ENCODE measurements around the gene RNF144A.

Gene RNF144A

GRCh38 chr2:7033136-7033960 is 116.1 kb downstream of the RNF144A start:
- Histone ChIP-seq H3K27me3 (ENCODE audit: insufficient read depth, low read length, poor library complexity, severe bottlenecking) (no peaks in the 10 kb centered on the region), H3K9me2 (replicated peaks; ENCODE audit: low read depth, low read length) (no peaks in the 10 kb centered on the region), H3K79me2 (ENCODE audit: insufficient read depth, low read length) (no peaks in the 10 kb centered on the region), H3F3A (ENCODE audit: low read depth) (no peaks in the 10 kb centered on the region), H3K4me2 (ENCODE audit: low read depth, low read length, poor library complexity, severe bottlenecking) (no peak overlapping the region), H2AFZ (ENCODE audit: low read length) (no peak overlapping the region), H3K4me1 (ENCODE audit: insufficient read depth, low read length, poor library complexity, severe bottlenecking) (no peaks in the 10 kb centered on the region), H3K9ac (ENCODE audit: low read depth, low read length, poor library complexity, severe bottlenecking) (no peak overlapping the region), H3K9me3 (ENCODE audit: insufficient read depth, low read depth, low read length) (no peaks in the 10 kb centered on the region), H3K36me3 (ENCODE audit: insufficient read depth, low read length) (no peaks in the 10 kb centered on the region; the same call in 1 of the 2 replicates), H3K4me3 (ENCODE audit: low read length, poor library complexity, severe bottlenecking) (no peak overlapping the region), H4K20me1 (ENCODE audit: insufficient read depth, low read length, poor library complexity, severe bottlenecking) (no peaks in the 10 kb centered on the region)
- no peak for TF ChIP-seq EZH2phosphoT487 (IDR thresholded peaks at IDR 0.05; ENCODE audit: borderline replicate concordance)
- TF ChIP-seq, protein P1, sequence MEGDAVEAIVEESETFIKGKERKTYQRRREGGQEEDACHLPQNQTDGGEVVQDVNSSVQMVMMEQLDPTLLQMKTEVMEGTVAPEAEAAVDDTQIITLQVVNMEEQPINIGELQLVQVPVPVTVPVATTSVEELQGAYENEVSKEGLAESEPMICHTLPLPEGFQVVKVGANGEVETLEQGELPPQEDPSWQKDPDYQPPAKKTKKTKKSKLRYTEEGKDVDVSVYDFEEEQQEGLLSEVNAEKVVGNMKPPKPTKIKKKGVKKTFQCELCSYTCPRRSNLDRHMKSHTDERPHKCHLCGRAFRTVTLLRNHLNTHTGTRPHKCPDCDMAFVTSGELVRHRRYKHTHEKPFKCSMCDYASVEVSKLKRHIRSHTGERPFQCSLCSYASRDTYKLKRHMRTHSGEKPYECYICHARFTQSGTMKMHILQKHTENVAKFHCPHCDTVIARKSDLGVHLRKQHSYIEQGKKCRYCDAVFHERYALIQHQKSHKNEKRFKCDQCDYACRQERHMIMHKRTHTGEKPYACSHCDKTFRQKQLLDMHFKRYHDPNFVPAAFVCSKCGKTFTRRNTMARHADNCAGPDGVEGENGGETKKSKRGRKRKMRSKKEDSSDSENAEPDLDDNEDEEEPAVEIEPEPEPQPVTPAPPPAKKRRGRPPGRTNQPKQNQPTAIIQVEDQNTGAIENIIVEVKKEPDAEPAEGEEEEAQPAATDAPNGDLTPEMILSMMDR (conservative IDR thresholded peaks at IDR 0.05; ENCODE audit: low read length) = no peak

GRCh38 chr2:7034303-7034702 is 117.1 kb downstream of the RNF144A start:
- H3K79me2 ChIP-seq (ENCODE audit: insufficient read depth, low read length) = no peaks in the 10 kb centered on the region
- TF ChIP-seq, protein P1 (conservative IDR thresholded peaks at IDR 0.05; ENCODE audit: low read length) = 0 out of 2 replicates have a peak, but pooled peaks have one; percentile 24
- no peak for TF ChIP-seq EZH2phosphoT487 (IDR thresholded peaks at IDR 0.05; ENCODE audit: borderline replicate concordance)
- H3K4me2 ChIP-seq (ENCODE audit: low read depth, low read length, poor library complexity, severe bottlenecking) = no peak overlapping the region

GRCh38 chr2:7035884-7036283 is 118.7 kb downstream of the RNF144A start:
- H3K9me2 ChIP-seq (replicated peaks; ENCODE audit: low read depth, low read length) = no peaks in the 10 kb centered on the region
- H3K9me3 ChIP-seq (ENCODE audit: insufficient read depth, low read depth, low read length) = no peaks in the 10 kb centered on the region
- no peak overlapping the region for H3K9ac ChIP-seq (ENCODE audit: low read depth, low read length, poor library complexity, severe bottlenecking)
- H3F3A ChIP-seq (ENCODE audit: low read depth) = no peaks in the 10 kb centered on the region
- no peaks in the 10 kb centered on the region for H4K20me1 ChIP-seq (ENCODE audit: insufficient read depth, low read length, poor library complexity, severe bottlenecking)
- H3K27me3 ChIP-seq (ENCODE audit: insufficient read depth, low read length, poor library complexity, severe bottlenecking) = no peaks in the 10 kb centered on the region
- H3K79me2 ChIP-seq (ENCODE audit: insufficient read depth, low read length) = no peaks in the 10 kb centered on the region
- H2AFZ ChIP-seq (ENCODE audit: low read length) = no peak overlapping the region
- H3K36me3 ChIP-seq (ENCODE audit: insufficient read depth, low read length) = peaks cover 10% of the 10 kb centered on the region; the same call in 1 of the 2 replicates
- H3K4me2 ChIP-seq (ENCODE audit: low read depth, low read length, poor library complexity, severe bottlenecking) = no peak overlapping the region
- H3K4me1 ChIP-seq (ENCODE audit: insufficient read depth, low read length, poor library complexity, severe bottlenecking) = no peaks in the 10 kb centered on the region
- no peak overlapping the region for H3K4me3 ChIP-seq (ENCODE audit: low read length, poor library complexity, severe bottlenecking)
- no peak for TF ChIP-seq EZH2phosphoT487 (IDR thresholded peaks at IDR 0.05; ENCODE audit: borderline replicate concordance)

More at GRCh38 chr2:7034303-7034702, 117.1 kb downstream of the RNF144A start:
- H3K4me3 ChIP-seq (ENCODE audit: low read length, poor library complexity, severe bottlenecking) = no peak overlapping the region
- no peak overlapping the region for H2AFZ ChIP-seq (ENCODE audit: low read length)
- no peaks in the 10 kb centered on the region for H3K9me2 ChIP-seq (replicated peaks; ENCODE audit: low read depth, low read length)
- H3F3A ChIP-seq (ENCODE audit: low read depth) = no peaks in the 10 kb centered on the region
- no peaks in the 10 kb centered on the region for H3K9me3 ChIP-seq (ENCODE audit: insufficient read depth, low read depth, low read length)
- no peaks in the 10 kb centered on the region for H3K4me1 ChIP-seq (ENCODE audit: insufficient read depth, low read length, poor library complexity, severe bottlenecking)
- no peaks in the 10 kb centered on the region; the same call in 1 of the 2 replicates for H3K36me3 ChIP-seq (ENCODE audit: insufficient read depth, low read length)
- H3K9ac ChIP-seq (ENCODE audit: low read depth, low read length, poor library complexity, severe bottlenecking) = no peak overlapping the region
- no peaks in the 10 kb centered on the region for H4K20me1 ChIP-seq (ENCODE audit: insufficient read depth, low read length, poor library complexity, severe bottlenecking)
- no peaks in the 10 kb centered on the region for H3K27me3 ChIP-seq (ENCODE audit: insufficient read depth, low read length, poor library complexity, severe bottlenecking)
